Measurements from ENCODE around the gene PCSK7.

The PCSK7 gene

GRCh38 chr11:117205211-117205818 lies 26.6 kb downstream of the PCSK7 start:
- POLR2A ChIA-PET = no interaction called here
- TF ChIP-seq ELF4 (IDR thresholded peaks at IDR 0.05) = no peak
- no peak for TF ChIP-seq FOXM1 (IDR thresholded peaks at IDR 0.05; ENCODE audit: borderline replicate concordance)
- TF ChIP-seq SUZ12 (IDR thresholded peaks at IDR 0.05) = no peak
- DNase-seq (ENCODE audit: extremely low spot score) = no peak
- CTCF ChIA-PET = interaction anchor here (1.1 kb wide), 1 partner anchor 17 kb away, joined by 8 read pairs; no protein-coding TSS in a partner anchor

GRCh38 chr11:117204283-117205080 lies 27.4 kb downstream of the PCSK7 start:
- POLR2A ChIA-PET = no interaction called here
- TF ChIP-seq SP1 (IDR thresholded peaks at IDR 0.05) = no peak
- no peak for TF ChIP-seq PKNOX1 (IDR thresholded peaks at IDR 0.05)
- no peak for TF ChIP-seq SUZ12 (IDR thresholded peaks at IDR 0.05)
- CTCF ChIA-PET = interaction anchor here (0.5 kb wide), 1 partner anchor 66 kb away, joined by 7 read pairs; no protein-coding TSS in a partner anchor
- no peak for DNase-seq (ENCODE audit: extremely low spot score)

- DNase-seq (ENCODE audit: extremely low spot score) = no peak
- no peak for TF ChIP-seq NFRKB (IDR thresholded peaks at IDR 0.05)
- TF ChIP-seq ELF4 (IDR thresholded peaks at IDR 0.05) = no peak
- TF ChIP-seq ZNF384 (IDR thresholded peaks at IDR 0.05) = no peak
- TF ChIP-seq CTBP1 (IDR thresholded peaks at IDR 0.05; ENCODE audit: borderline replicate concordance) = no peak
- no peak for TF ChIP-seq FOXA1 (IDR thresholded peaks at IDR 0.05)
- no peak for TF ChIP-seq LEF1 (IDR thresholded peaks at IDR 0.05; ENCODE audit: borderline replicate concordance)
- no peak for TF ChIP-seq ARNT (IDR thresholded peaks at IDR 0.05)
- TF ChIP-seq FOXM1 (IDR thresholded peaks at IDR 0.05; ENCODE audit: borderline replicate concordance) = no peak
- TF ChIP-seq FOXK2 (IDR thresholded peaks at IDR 0.05) = no peak
- no peak for TF ChIP-seq SUZ12 (IDR thresholded peaks at IDR 0.05)
- TF ChIP-seq SP1 (IDR thresholded peaks at IDR 0.05) = no peak
- CTCF ChIA-PET = interaction anchor here (0.8 to 1.7 kb wide), 2 partner anchors 22 to 24 kb away, joined by 3 read pairs; no protein-coding TSS in a partner anchor
- POLR2A ChIA-PET = no interaction called here
These were observed 28.8 kb downstream of the PCSK7 start for GRCh38 chr11:117203069-117203407.

- no peak for DNase-seq (ENCODE audit: extremely low spot score)
- CTCF ChIA-PET = interaction anchor here (0.8 to 1.7 kb wide), 2 partner anchors 22 to 23 kb away, joined by 3 read pairs; no protein-coding TSS in a partner anchor
- TF ChIP-seq NFRKB (IDR thresholded peaks at IDR 0.05) = no peak
- no peak for TF ChIP-seq CTBP1 (IDR thresholded peaks at IDR 0.05; ENCODE audit: borderline replicate concordance)
- no peak for TF ChIP-seq TARDBP (IDR thresholded peaks at IDR 0.05)
- no peak for TF ChIP-seq L3MBTL2 (conservative IDR thresholded peaks at IDR 0.05)
- TF ChIP-seq HDGF (IDR thresholded peaks at IDR 0.05; ENCODE audit: borderline replicate concordance) = no peak
- no peak for TF ChIP-seq SP1 (IDR thresholded peaks at IDR 0.05)
- TF ChIP-seq BHLHE40 (IDR thresholded peaks at IDR 0.05; ENCODE audit: borderline replicate concordance) = no peak
- no peak for TF ChIP-seq ELF4 (IDR thresholded peaks at IDR 0.05)
- no peak for TF ChIP-seq FOXM1 (IDR thresholded peaks at IDR 0.05; ENCODE audit: borderline replicate concordance)
- POLR2A ChIA-PET = no interaction called here
These were observed 29.3 kb downstream of the PCSK7 start for GRCh38 chr11:117202386-117203068.

GRCh38 chr11:117201658-117202305 lies 30.1 kb downstream of the PCSK7 start:
- ChIA-PET CTCF (interaction anchor here (1.7 kb wide), 1 partner anchor 21 kb away, joined by 3 read pairs; no protein-coding TSS in a partner anchor), POLR2A (no interaction called here)
- no peak for TF ChIP-seq LEF1 (IDR thresholded peaks at IDR 0.05; ENCODE audit: borderline replicate concordance)
- no peak for TF ChIP-seq HDGF (IDR thresholded peaks at IDR 0.05; ENCODE audit: borderline replicate concordance)
- no peak for TF ChIP-seq BHLHE40 (IDR thresholded peaks at IDR 0.05; ENCODE audit: borderline replicate concordance)
- TF ChIP-seq CTBP1 (IDR thresholded peaks at IDR 0.05; ENCODE audit: borderline replicate concordance) = no peak
- no peak for TF ChIP-seq L3MBTL2 (conservative IDR thresholded peaks at IDR 0.05)
- TF ChIP-seq FOXA1 (IDR thresholded peaks at IDR 0.05) = no peak
- no peak for TF ChIP-seq FOXM1 (IDR thresholded peaks at IDR 0.05; ENCODE audit: borderline replicate concordance)
- TF ChIP-seq FOXK2 (IDR thresholded peaks at IDR 0.05) = no peak
- no peak for TF ChIP-seq PKNOX1 (IDR thresholded peaks at IDR 0.05)
- TF ChIP-seq SP1 (IDR thresholded peaks at IDR 0.05) = no peak
- no peak for TF ChIP-seq SUZ12 (IDR thresholded peaks at IDR 0.05)
- TF ChIP-seq ZNF384 (IDR thresholded peaks at IDR 0.05) = no peak
- no peak for TF ChIP-seq NFRKB (IDR thresholded peaks at IDR 0.05)
- TF ChIP-seq TARDBP (IDR thresholded peaks at IDR 0.05) = no peak
- TF ChIP-seq ELF4 (IDR thresholded peaks at IDR 0.05) = no peak
- no peak for TF ChIP-seq ARNT (IDR thresholded peaks at IDR 0.05)
- no peak for DNase-seq (ENCODE audit: extremely low spot score)
